DMS53 treated with DMSO at 0.1 percent for 48 hours (cell line): ENCODE data around the gene KRTAP29-1.

ENCODE experiments used
- DNase-seq: peaks from one replicate; lab custom pipeline; 2025; ENCODE audit not compliant: unreplicated experiment; lab: John Stamatoyannopoulos, UW

The KRTAP29-1 gene

GRCh38 chr17:41329279-41329948, 26.8 kb upstream of the KRTAP29-1 start:
- DNase-seq = peak; percentile 37

- no peak for DNase-seq
These were observed 25.6 kb upstream of the KRTAP29-1 start for GRCh38 chr17:41328207-41328606.

- DNase-seq = no peak
These were observed 24.9 kb upstream of the KRTAP29-1 start for GRCh38 chr17:41327411-41328120.

- DNase-seq = no peak
These were observed 23.8 kb upstream of the KRTAP29-1 start for GRCh38 chr17:41326173-41327145.

DNA sequence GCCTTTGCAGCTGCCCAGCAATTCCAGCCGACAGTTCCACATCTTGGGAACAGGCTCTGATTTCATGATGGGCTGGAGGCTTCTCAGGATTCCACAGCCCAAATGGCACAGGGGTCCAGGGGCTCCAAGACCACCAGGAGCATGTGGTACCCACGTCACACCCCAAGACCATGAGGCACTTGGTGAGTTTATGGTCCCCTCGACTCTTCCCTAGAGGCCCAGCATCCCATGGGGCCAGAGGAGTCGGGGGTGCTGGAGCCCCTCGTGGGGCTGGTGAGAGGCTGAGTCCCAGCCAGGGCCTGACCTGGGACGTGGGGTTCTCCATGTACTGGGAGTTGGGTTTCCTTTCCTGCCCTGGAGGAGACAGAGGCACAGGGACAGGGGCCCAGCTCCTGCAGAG, 23.0 kb upstream of the KRTAP29-1 start:
- no peak for DNase-seq

DNA sequence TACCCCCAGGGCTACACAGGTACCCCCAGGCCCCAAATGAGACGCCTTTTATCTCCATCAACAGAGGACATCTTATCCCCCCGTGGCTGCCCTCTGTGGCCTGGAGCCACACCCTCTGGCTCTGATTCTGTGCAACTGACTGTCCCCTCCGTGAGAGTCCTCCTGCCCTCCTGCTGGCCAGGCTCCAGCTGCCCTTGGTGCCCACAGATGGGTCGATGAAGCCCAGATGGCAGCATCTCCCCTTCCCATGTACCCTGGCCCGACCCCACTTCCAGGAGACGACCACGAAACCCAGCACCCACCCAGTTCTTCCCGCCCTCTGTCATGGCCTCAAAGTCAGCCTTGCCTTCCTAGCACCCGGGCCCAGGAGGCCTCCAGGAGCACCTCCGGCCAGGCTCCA, 22.5 kb upstream of the KRTAP29-1 start:
- DNase-seq = no peak

DNA sequence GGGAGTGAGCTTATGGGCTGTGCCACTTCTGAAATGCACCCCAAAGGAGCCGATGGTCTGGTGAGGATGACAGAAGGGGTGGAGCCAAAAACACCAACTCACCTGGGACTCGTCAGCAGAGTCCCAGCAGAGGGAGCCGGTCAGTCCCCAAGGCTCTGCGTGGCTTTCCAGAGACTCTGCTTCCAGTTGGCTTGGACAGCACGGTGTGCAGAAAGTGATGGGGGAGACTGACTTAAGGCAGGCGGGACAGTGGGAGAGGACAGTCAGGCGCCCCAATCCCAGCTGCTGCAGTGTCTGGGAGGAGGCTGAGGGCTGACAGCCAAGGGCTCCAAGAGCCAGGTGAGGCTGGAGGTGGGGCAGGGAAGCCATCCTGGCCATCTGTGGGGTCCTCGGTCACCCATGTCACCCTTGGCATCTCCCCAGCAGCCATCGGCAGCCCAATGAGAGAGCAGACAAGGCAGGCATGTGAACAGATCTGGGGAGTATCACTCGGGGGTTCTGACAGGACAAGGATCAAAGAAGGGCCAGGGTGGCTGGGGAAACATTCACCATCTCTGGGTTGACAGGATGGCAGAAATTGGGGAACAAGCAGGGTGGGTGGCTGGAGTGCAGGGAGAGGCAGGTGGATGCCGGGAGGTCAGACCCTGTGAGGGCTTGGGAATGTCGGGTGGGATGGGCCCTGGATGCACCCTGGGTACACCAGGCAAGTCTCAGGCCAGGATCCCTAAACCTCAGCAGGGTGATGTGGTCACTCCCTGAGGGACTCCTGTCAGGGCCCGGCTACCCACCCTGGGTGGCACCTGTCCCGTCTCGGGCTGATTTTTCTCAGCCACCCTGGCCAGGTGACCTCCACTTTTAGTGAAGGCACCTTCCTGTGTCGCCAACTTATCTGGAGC, 21.8 kb upstream of the KRTAP29-1 start:
- peak; percentile 9 for DNase-seq

DNA sequence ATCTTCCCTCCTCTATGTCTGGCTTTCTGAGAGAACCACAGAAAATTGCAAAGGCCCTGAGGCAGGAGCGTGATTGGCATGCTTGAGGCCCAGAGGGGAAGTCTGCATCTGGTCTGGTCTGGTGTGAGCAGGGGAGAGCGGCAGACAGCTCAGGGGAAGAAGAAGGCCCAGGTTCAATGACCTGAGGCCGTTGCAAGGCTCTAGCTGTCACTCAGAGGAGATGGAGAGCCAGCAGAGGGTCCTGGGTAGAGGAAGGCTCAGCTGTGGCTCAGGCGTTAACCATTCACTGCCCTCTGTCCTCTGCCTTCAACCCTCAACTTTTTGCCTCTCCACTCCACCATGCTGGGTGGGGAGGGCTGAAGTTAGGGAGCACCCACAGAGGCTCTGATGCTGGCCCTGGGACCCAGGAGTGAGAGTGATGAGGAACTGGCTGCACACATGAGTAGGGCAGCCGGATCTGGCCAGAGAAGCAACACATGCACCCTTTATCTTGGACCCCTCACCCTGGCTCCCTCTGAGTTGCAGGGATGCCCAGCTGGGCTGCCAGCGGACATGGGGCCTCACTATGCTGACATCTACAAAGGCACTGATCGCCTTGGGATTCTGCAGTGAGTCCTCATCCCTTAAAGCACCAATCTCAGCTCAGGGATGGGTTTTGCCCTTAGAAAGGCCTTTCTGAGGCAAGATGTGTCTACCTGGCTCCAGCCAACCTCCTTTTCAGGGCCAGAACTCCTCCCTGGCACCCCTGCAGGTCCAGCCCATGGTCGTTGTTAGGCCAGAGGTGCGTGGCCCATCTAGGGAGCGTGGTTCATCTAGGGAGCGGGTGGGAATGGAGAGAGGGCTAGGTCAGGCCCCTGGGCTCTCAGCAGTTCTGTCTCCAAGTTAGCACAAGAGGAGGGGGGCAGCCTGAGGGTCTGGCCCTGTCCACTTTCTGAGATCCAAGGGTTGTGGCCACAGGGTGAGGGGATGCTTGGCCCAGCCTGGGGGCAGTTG, 20.5 kb upstream of the KRTAP29-1 start:
- DNase-seq = no peak

DNA sequence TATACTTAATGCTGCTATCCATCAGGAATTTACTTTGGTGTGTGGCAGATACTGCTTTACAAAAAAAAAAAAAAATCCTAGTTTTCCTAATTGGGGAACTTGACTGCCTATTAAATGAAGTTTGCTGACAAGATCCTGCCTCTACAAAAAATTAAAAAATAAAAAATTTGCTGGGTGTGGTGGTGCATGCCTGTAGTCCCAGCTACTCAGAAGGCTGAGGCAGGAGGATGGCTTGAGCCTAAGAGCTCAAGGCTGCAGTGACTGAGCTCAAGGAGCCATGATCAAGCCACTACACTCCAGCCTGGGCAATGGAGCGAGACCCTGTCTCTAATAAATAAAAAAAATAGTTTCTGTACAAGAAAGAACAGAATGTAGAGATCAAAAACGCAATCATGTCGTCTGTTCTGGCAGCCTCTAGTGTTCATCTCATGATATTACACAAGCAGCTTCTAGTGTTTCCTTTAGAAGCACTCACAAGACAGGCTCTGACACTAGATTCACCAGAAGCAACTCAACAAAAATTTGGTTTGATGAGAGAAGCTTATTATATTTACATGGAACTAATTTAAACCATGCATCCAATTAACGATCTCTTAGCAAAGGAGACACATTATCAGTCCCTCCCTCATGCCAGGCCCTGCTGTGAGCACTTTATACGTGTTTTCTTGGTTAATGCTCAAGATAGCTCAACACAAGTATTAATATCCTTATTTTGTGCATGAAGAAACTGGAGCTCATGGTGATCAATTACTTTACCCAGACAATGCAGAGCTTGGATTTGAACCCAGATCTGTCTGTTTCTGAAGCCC, 19.6 kb upstream of the KRTAP29-1 start:
- peak; percentile 41 for DNase-seq

GRCh38 chr17:41318231-41318630, 15.6 kb upstream of the KRTAP29-1 start:
- no peak for DNase-seq

- DNase-seq = no peak
These were observed 13.3 kb upstream of the KRTAP29-1 start for GRCh38 chr17:41315814-41316445.

- no peak for DNase-seq
These were observed 12.6 kb upstream of the KRTAP29-1 start, which contains the start of gene KRTAP17-1 for GRCh38 chr17:41315204-41315794. Gene KRTAP17-1 (minus strand): TSS chr17:41315710. CDS start chr17:41315650, 60 bp downstream.

GRCh38 chr17:41311111-41311510, 8.5 kb upstream of the KRTAP29-1 start:
- DNase-seq = no peak

- no peak for DNase-seq
These were observed 6.3 kb upstream of the KRTAP29-1 start, which contains the start of gene KRTAP16-1 for GRCh38 chr17:41308918-41309359. Gene KRTAP16-1 (minus strand): TSS chr17:41309309. CDS start chr17:41309253, 56 bp downstream.

DNA sequence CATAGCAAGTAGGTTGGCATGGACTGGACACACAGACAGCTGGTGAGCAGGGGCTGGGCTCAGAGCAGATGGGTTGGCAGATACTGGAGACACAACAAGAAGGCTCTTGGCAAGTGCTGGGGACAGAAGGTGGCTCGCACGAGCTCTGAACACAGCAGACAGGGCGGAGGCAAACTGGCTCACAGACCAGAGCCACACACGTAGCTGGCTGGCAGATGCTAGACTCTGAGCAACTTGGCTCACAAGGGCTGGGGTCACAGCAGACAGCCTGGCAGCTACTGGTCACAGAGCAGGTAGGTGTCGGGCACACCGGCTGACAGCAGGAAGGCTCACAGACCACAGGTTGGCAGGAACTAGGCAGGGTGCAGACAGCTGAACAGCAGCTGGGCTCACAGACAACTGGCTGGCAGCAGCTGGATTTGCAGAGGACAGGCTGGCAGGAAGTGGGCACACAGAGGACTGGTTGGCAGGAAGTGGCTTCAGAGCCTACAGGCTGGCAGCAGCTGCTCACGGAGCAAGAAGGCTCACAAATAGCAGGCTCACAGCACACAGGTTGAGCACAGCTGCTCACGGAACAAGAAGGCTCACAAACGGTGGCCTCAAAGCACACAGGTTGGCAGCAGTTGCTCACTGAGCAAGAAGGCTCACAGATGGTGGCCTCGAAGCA, 5.7 kb upstream of the KRTAP29-1 start:
- peak; percentile 58 for DNase-seq

DNA sequence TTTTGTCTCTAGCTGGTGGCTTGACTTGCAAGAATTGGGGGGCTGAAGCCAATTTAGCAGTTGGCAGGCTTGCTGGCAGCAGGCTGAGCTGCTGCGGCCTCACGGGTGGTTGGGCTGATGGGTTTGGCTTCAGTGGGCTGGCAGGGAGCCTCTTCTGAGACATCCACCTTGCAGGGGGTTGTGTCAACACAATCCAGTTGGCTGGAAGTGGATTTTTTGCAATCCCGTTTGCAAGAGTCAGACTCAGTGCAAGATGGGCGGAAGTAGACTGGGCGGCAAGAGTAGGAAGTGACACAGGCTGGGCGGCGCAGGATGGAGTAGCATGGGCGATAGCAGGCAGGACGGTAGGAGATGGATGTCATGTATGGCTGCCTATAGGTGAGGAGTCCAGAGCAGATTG, 5.0 kb upstream of the KRTAP29-1 start:
- DNase-seq = no peak

DNA sequence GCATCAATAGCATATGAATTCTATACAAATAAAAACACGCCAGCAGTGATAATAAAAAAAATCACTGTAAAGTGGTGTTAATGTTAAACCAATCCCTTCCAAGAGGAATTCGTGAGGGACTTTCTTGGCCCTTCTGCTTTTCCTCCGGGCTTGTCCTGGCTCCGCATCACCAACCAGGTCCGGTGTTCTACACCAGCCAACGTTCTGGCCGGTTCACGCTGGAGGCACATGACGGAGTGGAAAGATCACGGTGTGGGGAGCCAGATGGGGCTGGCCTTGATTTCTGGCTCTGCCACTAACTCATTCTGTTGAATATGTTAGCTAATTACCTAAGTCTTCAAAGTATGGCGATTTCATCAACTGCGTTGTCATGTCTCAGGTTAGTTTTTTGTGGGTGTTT, 1.4 kb upstream of the KRTAP29-1 start:
- no peak for DNase-seq
